A172 (cell line): ENCODE results near the gene RPP25. TPM values are rescaled to one million over a fixed set of nuclear protein-coding genes. Genes with fewer than 3 reads are reported as not detected.

ENCODE experiments used
- DNase-seq: peaks from one replicate; pipeline ENCODE4 v3.0.0-alpha.2; 2015; ENCODE audit warnings: low spot score
- total RNA-seq: library from RNA; depleted of rRNA; stranded (reverse); fragments of >200 nt; shearing (Covaris generic); gene quantifications from 2 replicates; pipeline ENCODE4 v1.2.3, GENCODE V29; 2014; rRNA removed

Gene RPP25
- total RNA-seq: 1.1 and 1.5 TPM in 2 replicates

DNA sequence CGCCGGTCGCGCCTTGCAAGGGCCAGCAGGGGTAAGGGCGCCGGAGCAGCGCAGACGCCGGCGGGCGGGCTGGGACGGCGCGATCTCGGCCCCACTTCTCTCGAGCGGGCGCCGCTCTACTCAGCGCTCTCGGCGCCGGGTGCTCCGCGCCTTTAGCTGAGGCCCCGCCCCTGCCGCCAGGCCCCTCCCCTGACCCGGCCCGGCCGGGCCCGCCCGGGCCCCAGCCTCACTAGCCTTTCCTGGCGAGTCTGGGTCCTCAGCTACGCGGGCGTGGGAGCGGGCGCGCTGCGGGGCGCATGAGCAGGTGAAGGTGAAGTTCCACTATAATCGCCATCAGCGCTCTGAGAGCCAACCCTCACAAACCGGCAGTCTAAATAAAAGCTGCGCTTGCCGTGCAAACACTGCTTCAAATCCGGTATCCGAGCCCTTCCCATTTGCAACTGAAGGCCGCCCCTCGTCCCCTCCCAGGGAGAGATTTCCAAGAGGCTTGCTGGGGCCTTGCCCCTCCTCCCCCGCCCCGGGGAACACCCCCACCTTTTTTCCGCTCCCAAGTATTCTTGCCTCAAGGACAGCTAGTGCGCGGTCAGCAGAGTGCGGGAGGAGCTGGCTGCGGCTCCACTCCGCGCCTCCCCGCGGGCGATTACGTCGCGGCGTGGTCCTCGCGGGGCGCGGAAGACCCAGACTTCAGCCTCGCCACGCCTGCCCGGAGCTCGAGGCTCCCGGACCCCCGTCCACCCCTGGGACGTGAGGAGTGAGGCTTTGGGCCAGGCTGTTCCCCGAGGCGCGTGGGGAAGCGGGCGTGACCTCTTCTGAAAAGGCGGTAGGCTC lies at the start of gene RPP25:
TSS of gene RPP25 (minus strand) at position 125 of the 828 bp plus-strand sequence. CDS start 189 bp downstream, outside the sequence.
- DNase-seq: peak; percentile 35

GRCh38 chr15:75002398-75002797 lies 45.8 kb upstream of the RPP25 start:
- DNase-seq: no peak

- no peak for DNase-seq
Measured at GRCh38 chr15:75001310-75001709, 44.7 kb upstream of the RPP25 start.

DNA sequence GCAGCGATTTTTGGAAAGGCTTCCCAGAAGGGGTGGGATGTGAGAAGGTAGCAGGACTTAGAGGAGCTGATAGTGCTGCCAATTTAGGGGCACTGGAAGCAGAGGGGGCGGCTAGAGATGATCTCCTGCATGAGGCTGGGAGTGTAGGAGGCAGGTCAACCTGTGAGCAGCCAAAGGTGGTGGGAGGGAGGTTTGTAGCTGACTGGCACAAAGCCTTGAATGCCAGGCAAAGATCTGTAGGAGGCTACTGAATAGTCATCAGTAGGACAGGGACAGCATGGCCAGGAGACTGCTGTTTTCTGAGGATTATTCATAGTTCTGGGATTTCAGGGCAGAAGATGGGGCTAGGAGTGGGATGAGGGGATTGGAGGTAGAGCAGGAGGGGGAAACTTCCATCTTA lies 41.0 kb upstream of the RPP25 start:
- no peak for DNase-seq

GRCh38 chr15:74997141-74997540 lies 40.6 kb upstream of the RPP25 start:
- DNase-seq: no peak

- DNase-seq: no peak
Measured at GRCh38 chr15:74995779-74996765, 39.5 kb upstream of the RPP25 start.

GRCh38 chr15:74995182-74995778 lies 38.7 kb upstream of the RPP25 start, which contains the start of gene SCAMP5:
Gene SCAMP5 (plus strand): TSS chr15:74995563. CDS start chr15:75011840, 16,277 bp downstream.
- DNase-seq: peak; percentile 92

DNA sequence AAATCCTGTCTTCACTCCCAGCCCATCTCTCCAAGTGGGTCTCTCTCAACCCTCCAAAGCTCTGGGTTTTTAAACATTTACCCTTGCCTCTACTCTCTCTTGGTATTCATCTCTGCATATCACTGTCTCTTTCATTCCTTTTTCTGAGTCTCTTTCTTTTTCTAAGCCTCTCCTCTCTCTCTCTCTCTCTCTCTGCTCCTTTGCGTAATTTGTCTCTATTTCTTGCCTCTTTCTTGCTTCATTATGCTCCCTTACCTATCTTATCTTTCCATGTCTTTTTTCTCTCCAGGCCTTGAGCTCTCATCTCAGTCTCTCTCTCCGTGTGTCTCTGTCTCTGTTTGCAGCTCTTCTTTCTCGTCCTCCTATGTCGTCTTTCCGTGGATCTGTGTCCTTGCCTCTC lies 38.1 kb upstream of the RPP25 start:
- no peak for DNase-seq

- no peak for DNase-seq
Measured at GRCh38 chr15:74994236-74994635, 37.7 kb upstream of the RPP25 start.

DNA sequence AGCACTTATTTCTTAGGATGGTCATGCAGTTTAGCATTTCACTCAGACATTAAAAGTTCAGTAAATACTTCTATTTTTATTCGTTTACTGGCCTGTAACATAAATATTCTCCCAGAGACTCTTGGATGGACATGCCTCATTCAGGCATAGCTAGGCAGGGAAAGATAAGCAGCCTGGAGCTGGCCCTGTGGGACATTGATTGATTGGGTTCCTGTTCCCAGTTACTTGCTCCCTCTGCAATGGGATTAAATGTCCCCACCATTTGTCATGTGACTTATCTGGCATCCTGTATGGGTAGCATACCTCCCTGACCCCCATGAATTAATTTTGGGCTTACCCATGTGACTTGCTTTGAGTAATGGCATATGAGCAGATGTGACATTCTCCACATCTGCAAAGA lies 36.0 kb upstream of the RPP25 start:
- DNase-seq: no peak

DNA sequence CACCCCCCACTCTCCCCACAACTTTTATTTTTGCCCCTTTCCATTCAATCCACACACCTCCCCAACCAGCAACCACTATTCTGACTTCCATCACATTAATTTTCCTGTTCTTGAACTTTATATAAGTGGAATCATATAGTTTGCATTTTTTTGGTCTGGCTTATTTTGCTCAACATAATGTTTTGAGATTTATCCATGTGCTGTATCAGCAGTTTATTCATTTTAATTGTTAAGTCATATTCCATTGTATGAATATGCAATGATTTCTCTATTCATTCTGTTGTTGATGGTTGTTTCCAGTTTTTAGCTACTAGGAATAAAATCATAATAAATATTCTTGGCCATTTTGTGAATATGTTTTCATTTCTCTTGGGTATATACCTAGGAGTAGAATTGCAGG lies 33.0 kb upstream of the RPP25 start:
- DNase-seq: no peak

GRCh38 chr15:74988007-74988800 lies 31.6 kb upstream of the RPP25 start:
- DNase-seq: peak; percentile 64

DNA sequence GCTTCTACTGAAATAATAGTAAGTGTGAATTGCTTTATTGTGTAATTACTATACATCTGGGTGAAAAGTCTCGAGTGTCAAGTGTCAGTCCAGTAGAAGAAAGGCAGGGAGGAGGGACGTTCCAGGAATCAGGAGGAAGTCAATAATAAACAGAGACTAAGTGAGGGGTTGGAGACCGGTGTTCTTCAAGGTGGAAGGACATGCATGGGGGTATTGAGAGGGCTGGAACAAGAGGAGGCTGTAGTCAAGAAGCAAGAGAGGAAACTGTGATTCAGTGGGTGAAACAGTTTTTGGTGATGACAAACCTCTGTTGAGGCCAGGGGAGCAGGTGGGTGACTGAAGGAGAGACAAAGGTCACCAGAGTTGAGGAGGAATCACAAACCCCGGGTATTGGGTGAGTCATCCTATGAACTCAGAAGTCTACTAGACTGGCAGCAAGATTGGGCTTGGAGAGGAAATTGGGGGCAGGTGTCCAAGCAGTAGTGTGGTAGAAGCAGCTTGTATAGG lies 27.2 kb upstream of the RPP25 start:
- peak; percentile 68 for DNase-seq

DNA sequence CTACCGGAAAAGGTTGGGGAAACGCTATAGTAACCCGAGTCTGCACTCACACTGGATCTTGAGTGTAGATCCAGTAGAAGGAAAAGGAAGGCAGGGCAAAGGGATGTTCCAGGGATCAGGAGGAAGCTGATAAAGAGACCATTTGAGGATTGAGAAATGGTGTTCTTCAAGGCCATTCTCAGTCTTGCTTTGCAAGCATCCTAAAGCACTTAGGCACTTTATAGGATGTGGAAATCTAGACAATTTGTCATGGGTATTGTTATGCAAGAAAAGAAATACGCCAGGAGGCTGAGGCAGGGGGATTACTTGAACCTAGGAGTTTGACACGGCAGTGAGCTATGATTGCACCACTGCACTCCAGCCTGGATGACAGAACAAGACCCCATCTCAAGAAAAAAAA lies 25.6 kb upstream of the RPP25 start:
- DNase-seq: no peak

- DNase-seq: peak; percentile 48
Measured at GRCh38 chr15:74978503-74978902, 21.9 kb upstream of the RPP25 start.

DNA sequence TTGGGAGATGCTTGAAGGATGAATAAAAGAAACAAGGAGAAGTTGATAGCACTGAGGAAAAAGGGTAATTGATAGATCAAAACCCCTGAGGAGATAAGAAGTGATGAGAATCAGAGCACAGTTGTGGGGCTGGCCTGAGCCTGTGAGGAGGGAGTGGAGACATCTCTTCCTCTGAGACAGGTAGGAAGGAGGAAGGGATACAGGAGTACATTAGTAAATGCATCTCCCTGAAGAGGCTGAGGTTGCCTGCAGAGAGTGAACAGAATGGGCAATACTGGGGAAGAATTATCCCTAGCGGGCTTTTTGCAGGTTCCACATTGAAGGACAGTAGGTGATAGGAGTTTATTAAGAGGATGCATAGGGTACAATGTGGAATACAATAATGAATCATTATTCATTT lies 21.5 kb upstream of the RPP25 start:
- no peak for DNase-seq

- DNase-seq: no peak
Measured at GRCh38 chr15:74977599-74977998, 21.0 kb upstream of the RPP25 start.

DNA sequence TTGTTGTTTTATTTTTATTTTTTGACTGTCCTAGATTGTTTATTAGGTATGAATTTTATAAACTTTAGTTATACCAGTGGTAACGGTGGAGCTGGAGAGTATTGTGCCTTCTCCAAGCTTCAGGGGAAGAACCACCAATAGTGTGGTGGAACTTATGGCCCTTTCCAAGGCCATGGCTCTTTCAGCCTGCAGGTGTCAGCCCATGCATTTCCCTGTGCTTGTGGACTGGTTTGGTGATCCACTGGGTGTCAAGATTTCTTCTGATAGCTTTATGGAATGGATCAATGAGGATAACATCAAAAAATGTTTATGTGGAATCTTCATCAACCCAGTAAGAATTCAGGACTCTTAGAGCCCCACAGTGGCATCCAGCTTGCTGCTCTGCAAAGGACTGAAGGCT lies 19.6 kb upstream of the RPP25 start:
- DNase-seq: no peak

- no peak for DNase-seq
Measured at GRCh38 chr15:74967670-74968069, 11.1 kb upstream of the RPP25 start.

DNA sequence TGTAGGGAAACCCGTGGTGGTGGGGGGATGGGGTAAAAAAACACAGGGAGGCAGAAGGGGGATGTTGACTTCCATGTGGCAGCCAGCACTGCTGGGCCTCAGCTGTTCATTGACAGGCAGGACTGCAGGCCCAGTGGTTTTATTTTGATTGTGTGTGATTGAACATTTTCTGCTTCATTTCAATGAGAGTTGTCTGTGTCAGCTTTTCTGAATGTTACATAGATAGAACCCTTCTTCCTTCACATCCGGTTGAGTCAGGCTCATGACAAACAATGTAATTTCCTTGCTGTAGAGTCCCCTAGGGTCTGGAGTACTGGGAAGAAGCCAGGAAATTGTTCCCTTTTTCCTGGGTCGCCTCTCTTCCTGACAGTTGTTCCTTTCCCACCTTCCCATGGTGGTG lies 8.2 kb upstream of the RPP25 start:
- peak; percentile 54 for DNase-seq

DNA sequence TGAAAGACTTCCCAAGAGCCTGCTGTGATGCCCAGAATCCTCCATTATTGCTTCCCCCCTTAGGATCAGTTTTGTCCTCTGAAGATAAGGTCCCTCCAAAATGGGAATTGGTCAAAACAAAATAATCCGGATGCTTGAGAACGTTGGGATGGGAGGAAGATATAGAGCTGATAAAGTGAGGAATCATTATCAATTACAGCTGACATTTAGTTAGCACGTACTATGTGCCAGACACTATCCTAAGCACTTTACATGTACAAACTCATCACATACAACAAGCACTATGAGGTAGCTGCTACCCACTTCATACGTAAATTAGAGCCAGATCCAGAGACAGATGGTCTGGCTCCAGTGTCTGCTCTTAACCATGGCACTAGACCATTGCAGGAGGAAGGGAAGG lies 6.6 kb upstream of the RPP25 start:
- DNase-seq: no peak
